Activated CD4-positive, alpha-beta T cell treated with anti-CD3 and anti-CD28 coated beads for 24 hours (primary cell): ENCODE measurements around the gene POLR1H.
"Not testable (repeated sequence)": the region's sequence is repeated elsewhere in the genome, so short reads cannot be mapped to it uniquely, and the experiment has no call there.

Experiments
- DNase-seq, 2 donors: peaks; one replicate each; pipeline ENCODE4 v3.0.0-alpha.2; 2020; ENCODE audit warnings: low read depth in 2 of 2

Gene POLR1H, protein sequence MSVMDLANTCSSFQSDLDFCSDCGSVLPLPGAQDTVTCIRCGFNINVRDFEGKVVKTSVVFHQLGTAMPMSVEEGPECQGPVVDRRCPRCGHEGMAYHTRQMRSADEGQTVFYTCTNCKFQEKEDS

DNA sequence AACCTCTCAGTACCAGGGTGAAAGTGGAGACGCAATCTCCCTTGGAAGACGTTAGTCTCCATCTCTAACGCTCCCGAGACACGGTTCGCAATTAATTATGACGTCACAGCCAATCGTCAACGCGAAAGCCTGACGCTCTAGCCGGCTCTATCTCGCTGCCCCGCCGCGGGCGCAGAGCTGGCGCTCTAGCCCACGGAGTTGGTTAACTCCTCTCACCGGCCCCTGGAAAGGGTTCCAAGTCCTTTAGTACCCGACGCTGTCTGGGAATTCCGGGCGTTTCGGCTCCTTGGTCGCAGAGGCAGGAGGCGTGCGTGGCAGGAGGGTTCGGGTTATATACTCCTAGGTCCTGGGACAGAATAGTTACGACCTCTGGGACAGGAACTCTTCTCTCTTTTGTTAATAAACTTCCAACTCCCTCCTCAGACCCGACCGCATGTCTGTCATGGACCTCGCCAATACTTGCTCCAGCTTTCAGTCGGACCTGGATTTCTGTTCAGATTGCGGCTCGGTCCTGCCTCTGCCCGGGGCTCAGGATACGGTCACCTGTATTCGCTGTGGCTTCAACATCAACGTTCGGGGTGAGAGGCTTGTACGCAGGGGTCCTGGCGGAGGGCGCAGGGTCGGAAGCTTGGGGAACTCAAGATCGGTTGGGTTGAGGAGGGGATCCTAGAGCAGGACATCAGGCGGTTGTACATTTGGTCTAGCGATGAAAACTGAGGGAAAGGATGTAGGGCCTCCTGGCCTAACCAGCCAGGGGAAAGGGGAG, at the start of gene POLR1H:
Gene POLR1H, plus strand, starts transcription at position 174 of the 766 bp plus-strand sequence. Its CDS starts 260 bp downstream, at position 434.
- DNase-seq, result peak; percentile 67 to 73

DNA sequence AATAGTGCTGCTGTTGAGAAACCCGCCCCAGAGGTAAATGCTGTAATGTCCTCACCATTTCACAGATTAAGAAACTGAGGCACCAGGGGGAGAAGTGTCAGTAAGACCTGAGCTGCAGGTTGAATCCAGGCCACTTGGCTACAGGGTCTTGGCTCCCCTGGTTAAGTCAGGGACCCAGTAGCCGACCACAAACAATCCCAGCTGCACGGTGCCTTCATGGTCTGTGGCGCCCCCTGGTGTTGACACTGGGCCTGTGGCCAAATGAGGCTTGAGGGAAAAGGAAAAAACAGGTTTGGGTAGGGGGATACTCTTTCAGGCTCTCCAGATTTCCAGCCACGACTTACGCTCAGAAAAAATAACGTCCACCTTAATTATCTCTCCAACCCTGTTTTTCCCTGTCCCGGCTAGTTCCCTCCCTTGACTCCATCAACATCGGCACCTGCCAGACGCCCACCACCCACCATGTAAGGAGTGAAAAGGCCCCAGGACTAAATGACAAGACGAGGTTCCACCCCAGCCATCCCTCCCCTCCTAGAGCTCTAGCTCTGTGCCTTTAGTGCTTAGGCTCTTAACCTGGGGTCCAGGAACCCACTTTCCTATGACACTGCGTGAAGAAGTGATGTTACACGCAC, 47.7 kb upstream of the POLR1H start:
- DNase-seq, result no peak

DNA sequence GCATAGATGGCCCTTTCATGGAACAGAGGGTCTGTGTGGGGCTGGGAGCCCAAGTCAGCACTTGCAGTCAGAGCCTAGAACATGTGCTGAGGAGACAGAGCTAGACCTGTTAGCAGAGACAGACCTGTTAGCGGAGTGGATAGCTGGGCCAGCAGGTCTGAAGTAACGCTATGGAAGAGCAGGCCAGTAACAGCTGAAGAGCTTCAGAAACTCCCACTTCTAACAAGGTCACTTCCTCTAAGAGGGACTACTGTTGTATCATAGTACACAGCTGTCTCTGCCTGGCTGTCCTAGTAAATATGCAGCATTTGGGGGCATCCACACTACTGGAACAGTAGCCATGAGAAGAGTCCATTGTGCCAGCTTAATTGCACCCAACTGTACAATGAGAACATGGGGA, 41.2 kb upstream of the POLR1H start:
- DNase-seq, result no peak

DNA sequence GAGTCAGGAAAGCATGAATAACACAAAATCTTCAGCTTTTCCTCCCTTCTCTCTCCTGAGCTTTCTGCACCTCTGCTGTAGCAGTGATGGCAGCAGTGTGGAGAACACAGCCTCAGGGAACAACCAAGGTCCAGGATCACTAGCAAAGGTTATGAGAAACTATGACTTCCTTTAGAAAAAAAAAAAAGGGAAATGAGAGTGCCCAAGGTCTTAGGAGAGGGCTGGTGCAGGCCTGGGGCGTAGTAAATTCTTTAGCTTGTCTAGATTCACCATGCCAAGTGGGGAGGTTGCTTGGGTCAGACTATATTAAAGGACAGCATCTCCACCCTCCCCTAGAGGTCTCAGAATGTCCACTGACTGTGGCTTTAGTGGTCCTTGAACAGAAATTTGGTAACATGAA, 40.4 kb upstream of the POLR1H start:
- no peak for DNase-seq

DNA sequence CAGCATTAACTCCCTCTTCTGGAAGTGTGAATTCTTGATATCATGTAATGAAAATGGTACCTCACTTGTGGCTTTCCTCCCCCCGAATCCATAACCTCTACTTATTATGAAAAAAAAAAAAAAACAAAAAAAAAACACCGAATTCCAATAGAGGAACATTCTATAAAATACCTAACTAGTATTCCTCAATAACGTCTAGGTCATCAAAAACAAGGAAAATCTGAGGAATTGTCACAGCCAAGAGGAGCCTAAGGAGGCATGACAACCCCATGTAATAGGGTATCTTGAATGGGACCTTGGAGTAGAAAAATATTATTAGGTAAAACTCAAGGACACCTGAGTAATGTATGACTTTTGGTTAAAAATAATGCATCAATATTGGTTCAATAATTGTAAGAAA, 38.9 kb upstream of the POLR1H start:
- DNase-seq, result no peak

DNA sequence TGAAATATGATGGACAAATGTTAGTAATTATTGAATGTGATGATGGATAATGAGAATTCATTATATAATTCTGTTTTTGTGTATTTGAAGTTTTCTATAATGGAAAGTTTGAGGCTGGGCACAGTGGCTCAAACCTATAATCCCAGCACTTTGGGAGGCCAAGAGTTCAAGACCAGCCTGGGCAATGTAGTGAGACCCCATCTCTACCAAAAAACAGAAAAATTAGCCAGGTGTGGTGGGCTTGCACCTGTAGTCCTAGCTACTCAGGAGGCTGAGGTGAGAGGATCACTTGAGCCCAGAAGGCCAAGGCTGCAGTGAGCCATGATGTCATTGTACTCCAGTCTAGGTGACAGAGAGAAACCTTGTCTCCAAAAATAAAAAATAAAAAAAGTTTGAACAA, 38.4 kb upstream of the POLR1H start:
- not testable (repeated sequence) for DNase-seq

DNA sequence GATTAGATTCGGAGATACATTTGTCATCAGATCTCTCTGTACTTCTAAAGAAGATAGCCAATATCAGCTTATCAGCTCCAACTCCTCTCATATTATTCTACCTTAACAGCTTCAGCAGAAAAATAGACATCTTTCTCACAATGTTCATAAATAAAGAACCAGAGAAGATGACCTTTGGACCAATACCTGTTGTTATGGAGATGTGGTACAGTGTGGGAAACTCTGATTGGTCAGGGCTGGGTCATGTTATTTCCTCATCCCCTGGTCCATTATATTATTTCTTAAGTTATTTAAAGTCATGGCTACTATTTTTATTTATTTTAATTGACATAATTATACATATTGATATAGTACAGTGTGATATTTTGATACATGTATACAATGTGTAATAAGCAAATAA, 35.9 kb upstream of the POLR1H start:
- no peak for DNase-seq

DNA sequence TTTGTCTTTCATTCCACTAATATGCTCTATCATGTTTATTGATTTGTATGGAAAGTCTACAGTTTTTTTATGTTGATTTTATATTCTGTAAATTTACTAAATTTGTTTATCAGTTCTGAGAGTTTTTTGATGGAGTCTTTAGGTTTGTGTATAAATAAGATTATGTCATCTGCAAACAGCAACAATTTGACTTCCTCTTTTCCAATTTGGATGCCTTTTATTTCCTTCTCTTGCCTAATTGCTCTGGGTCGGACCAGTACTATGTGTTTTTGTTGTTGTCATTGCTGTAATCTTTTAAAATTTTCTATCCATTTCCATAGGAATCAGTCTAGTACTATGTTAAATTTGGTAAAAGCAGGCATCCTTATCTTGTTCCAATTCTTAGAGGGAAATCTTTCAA, 31.5 kb upstream of the POLR1H start:
- DNase-seq, result no peak

DNA sequence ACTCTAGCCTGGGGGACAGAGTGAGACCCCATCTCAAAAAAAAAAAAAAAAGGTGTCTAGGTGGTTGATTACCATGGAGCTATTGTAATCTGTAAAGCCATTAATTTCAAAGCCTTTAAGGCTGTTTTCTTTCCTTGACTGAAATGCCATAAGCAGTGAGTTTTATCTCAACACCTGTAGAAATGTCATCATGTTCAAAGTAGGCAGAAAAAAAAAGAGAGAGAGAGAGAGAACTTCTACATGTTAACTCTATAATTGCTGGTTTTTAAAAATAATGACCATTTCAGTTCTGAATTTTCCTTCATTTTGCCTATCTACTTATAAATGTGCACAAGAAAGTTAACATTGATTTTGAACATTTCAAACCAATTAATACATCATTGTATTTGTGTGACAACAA, 29.7 kb upstream of the POLR1H start:
- DNase-seq, result no peak

DNA sequence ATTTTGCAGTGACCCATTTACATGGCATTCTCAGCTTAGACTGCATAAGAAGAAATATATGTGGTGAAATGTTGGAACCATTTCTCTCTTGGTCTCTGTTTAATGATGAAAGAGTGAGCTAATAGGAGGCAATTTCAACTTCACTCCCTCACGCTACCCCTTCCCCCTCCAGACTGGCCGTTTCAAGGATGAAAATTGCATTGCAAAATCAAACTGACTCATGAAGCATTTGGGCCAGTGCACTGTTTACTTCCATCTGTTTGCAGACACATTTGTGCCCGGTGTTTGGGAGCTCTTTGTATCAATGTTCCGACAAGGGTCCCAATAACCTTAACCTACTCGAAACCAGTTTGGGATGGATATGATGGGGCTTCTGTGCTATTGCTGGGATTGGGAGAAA, 27.6 kb upstream of the POLR1H start:
- not testable (repeated sequence) for DNase-seq

DNA sequence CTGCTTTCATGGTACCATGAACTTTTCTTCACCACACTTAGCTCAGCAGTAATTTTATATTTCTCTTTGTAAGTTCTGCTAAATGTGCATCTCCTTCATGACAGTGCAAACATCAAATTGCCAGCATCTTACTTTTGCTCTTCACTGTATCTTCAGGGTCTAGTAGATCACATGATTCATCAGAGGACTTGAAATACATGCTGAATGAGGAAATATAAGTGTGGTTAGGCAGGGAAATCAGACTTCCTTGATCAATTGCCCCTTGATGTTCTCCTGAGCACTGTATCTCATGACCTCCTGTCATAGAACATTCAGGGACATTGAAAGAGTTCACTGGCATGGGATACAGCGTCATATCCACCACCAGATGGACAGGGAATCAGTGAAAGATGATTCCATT, 25.3 kb upstream of the POLR1H start:
- no peak for DNase-seq

DNA sequence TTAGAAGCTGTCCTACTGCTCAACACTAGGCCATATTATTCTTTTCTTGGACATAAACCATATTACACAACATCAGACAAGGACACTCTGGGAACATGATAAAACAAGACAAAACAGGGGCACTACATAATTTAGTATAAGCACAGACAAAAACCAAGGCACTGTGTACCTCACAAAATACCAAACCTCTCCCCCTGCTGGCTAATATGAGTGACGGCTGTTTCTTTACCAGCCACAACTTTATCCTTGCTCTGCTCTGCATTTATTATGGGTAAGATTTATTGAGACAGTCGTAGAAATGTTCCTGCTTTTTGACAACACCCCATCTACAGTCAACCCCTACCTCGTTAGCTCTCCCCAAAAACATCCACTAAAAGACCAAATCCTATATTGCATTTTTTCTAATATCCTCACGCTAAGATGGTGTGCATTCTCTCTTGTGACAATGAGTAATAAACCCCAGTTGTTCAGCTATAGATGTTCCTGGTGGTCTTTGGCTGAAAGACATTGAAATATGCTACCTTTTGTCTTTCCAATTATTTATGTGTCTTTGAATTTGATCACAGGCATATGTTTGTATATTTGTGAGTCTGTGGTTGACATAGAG, 23.8 kb upstream of the POLR1H start:
- no peak for DNase-seq

DNA sequence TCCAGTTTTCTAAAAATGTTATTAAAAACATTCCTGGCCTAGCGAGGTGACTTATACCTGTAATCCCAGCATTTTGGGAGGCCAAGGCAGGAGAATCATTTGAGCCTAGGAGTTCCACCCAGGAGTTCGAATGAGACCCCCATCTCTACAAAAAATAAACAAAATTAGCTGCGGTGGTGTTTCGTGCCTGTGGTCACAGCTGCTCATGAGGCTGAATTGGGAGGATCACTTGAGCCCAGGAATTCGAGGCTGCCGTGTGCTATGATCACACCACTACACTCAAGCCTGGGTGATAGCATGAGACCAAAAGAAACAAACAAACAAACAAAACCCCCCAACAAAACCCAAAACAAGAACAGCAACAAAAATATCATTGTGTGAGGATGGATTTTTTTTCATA, 19.8 kb upstream of the POLR1H start:
- no peak for DNase-seq

DNA sequence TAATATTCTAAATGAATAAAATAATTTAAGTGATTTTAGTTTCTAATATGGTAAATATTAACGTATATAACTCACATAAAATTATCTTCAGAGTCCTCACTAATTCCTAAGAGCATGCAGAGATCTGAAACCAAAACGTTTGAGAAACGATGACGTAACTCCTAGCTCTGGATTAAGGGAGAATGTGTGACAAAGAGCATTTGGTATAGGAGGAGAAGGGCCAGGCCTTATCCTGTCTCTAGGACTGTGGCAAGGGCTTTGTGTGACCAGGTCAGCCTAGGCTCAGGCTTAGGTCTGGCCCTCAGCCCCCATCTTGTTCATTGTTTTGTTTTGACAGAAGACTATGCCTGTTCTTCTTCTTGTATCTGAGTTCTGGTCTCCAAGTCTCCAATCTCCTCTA, 19.2 kb upstream of the POLR1H start:
- DNase-seq, result no peak

DNA sequence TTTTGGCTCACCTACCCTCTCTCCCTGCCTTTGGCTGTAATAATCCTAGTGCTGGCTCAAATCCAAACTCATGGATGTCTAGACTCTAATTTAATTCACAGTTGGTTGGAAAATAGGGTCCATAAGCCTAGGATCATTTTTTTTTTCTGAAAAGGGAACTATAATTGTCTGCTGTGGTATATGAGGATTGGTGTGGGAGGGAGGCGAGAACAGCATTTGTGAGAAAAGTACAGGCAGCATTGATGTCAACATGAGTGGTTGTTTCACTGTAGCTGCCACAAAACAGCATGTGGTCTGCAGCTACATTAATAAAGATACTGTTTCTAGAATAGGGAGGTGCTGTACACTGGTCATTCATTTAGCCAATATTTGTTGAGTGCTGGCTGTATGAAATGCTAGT, 18.6 kb upstream of the POLR1H start:
- no peak for DNase-seq

DNA sequence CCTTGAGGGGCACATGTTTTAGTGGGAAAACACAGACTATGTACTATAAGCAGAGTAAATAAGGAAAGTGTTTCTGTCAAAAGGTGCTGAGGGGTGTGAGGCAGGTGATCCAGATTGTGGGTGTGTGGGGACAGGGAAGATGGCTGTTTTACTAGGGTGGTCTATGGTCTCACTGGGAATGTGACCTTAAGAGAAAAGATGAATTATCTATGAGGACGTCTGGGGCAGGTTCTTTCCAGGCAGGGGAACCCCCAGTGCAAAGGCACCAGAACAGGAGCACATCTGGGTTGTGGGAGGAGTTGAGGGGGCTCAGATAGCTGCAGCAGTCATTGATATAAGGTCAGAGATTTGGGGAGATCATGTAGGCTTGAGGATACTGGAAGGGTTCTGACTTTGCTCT, 18.2 kb upstream of the POLR1H start:
- DNase-seq, result no peak

DNA sequence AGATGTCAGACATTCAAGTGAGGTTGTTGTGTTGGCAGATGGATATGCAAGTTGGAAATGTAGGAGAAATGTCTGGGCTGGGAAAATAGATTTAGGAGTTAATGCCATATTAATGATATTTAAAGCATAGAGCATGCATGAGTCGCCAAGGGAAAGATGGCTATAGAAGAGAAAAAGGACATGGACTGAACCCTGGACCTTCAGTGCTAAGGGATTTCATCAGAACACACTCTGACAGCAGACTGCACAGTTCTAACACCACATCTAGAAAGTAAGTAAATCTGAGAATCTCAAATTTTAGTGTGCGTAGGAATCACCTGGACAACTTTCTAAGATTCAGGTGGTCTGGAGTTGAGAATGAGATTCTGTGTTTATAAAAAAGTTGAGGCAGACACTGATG, 17.3 kb upstream of the POLR1H start:
- no peak for DNase-seq

DNA sequence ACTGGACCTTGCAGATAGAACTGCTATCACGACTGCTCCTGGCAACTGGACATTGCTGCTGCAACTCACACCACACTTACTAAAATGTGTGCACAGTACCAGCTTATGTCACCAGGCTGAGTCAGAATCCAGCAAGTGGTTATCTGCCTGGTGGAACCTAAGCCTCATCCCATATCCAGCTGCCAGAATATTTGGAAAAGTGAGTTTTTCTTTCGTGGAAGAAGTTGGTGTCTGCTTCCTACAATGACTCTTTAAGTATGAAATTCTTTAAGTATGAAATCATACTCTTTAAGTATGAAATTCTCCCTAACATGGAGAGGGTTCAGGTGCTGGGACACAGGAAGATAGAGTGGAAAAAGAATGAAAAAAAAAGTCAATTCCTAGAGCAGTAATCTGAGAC, 16.4 kb upstream of the POLR1H start:
- no peak for DNase-seq

DNA sequence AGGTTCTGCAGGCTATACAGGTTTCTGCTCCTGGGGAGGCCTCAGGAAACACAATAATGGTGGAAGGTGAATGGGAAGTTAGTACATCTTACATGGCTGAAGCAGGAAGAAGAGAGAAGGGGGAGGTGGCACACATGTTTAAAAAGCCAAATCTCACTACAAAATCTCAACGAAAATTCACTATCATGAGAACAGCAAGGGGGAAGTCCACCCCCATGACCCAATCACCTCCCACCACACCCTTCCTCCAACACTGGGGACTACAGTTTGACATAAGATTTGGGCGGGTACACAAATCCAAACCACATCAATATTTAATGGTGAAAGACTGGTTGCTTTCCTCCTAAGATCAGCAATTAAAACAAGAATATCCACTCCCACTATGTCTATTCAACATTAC, 13.8 kb upstream of the POLR1H start:
- no peak for DNase-seq

DNA sequence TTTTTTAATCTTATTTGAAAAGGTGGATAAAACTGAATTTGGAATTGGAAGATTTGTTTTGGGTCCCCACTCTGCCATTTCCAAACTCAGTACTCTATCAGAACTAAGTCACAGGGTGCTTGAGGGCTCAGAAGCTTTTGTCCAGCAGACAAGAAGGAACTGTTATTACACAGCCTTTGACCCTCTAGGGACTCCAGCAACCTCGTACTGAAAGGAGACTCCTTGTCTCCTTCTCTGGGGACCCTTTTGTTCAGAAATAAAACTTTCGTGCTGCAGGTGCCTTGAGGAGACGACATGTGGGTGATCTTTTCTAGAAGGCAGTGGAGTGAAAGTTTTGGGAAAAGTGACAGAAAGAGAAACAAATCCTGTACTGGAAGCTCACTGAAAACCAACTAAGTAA, 7.4 kb upstream of the POLR1H start:
- no peak for DNase-seq

DNA sequence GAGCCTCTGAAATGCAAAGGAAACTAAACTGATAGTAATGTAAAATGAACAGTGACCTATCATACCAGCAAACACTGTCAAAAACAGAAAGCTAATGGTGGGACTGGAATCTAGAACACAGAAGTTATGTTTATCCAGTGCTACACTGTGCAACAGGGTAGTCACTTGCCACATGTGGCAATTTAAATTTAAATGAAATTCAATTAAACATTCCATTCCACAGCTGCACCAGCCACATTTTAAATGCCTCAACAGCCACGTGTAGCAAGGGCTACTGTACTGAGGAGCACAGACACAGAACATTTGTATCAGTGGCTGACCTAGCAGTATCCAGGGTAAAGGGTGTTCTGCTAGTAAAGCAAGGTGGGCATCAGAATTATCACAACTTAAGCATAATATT, 5.6 kb upstream of the POLR1H start:
- DNase-seq, result no peak

DNA sequence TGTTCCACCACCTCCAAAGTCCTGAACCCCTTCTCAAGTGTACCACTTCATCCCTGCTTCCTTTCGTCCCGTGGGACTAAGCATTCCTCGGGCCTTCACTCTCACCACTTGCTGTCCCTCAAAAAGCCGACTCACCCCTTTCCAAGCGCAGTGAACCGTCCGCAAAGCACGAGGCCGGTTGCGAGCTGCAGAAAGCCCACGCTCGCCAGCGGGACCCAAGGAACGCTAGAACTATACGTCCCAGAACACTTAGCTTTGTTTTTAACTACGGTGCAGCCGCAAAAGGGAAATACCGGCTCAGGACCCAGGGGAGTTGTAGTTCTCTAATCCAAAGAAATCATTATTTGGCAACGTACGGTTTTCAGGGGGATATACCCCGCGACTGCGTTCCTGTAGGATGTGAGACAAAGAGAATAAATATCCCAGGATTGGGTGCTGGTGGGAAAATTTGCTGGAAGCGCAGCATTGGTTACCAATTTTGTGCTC, 416 bp upstream of the POLR1H start:
- no peak for DNase-seq
